ENCODE measurements around the gene UCP1.

UCP1 gene

DNA sequence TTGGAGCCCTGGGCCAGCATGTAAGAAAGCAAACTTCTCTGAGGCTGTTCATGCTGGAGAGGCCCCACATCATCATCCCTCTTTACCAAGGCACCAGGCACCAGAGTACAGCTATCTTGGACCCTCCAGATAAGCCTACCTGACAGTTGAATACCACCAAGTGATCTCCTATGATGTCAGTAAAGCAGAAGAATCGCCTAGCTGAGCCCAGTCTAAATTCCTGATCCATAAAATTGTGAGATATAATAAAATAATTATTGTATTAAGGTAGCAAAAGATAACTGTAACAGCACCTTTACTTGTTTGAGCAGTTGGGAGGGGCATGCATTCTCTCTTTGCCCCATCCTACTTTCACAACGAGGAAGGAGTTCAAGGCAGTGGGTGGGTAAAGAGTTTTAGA, 2.9 kb upstream of the UCP1 start:
- Histone ChIP-seq H3K4me2 (ENCODE audit: low read length, poor library complexity, severe bottlenecking) (no peak overlapping the region), H2AFZ (ENCODE audit: low read depth, low read length) (no peak overlapping the region), H3K4me1 (ENCODE audit: control insufficient read depth, insufficient read depth, low read depth, low read length) (peaks cover 9% of the 10 kb centered on the region), H3K9me3 (ENCODE audit: control insufficient read depth, low read length) (peaks cover 19% of the 10 kb centered on the region), H3K18ac (ENCODE audit: low read depth in 1 of 2, low read length in 2 of 2) (no peak overlapping the region), H4K8ac (ENCODE audit: low read length) (no peak overlapping the region), H3K27me3 (ENCODE audit: control insufficient read depth in 1 of 2, insufficient read depth in 1 of 2, low read length in 2 of 2) (peaks cover 58 to 70% of the 10 kb centered on the region in 2 experiments), H3K4me3 (ENCODE audit: insufficient read depth in 1 of 2, low read depth in 1 of 2, low read length in 2 of 2) (no peak overlapping the region), H3K79me1 (replicated peaks; ENCODE audit: low read length, poor library complexity, severe bottlenecking) (no peaks in the 10 kb centered on the region), H2BK15ac (ENCODE audit: low read depth, poor library complexity, severe bottlenecking) (no peak overlapping the region), H3K4ac (ENCODE audit: low read depth in 1 of 2, low read length in 2 of 2) (no peak overlapping the region), H3K36me3 (ENCODE audit: control insufficient read depth in 1 of 2, insufficient read depth in 2 of 2, low read depth in 1 of 2, low read length in 2 of 2) (no peaks in the 10 kb centered on the region), H4K91ac (ENCODE audit: low read length) (no peak overlapping the region), H3K23ac (ENCODE audit: low read length in 2 of 2) (no peak overlapping the region), H2BK120ac (ENCODE audit: low read depth, low read length) (no peak overlapping the region), H3K14ac (ENCODE audit: low read length in 2 of 2) (no peak overlapping the region), H3K9ac (ENCODE audit: low read length) (no peak overlapping the region), H3K27ac (ENCODE audit: low read length, poor library complexity, severe bottlenecking) (no peak overlapping the region), H2BK12ac (ENCODE audit: low read length in 2 of 2) (no peak overlapping the region), H2AK5ac (ENCODE audit: low read length, severe bottlenecking) (no peak overlapping the region), H2BK5ac (ENCODE audit: low read depth, low read length, poor library complexity, severe bottlenecking) (no peak overlapping the region)
- no peak for DNase-seq
- no CpG with 5 or more reads among the region's 2 CpGs for WGBS

DNA sequence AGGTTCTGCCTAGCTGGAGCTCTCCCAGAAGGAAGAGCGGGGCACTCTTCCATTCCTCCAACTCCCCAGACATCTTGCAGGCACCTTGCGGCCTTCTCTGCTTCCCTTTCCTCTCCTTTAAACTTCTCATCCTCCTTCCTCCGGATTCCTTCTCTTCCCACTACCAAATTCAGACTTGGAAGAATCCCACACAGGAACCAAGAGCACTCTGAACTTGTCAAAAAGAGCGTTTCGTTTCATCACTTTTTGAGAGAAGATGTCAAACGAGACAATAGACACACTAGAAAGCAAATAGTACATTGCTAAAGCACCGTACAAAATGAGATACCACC, 512 bp upstream of the UCP1 start:
- H2BK12ac ChIP-seq (ENCODE audit: low read length in 2 of 2) = no peak overlapping the region
- H4K91ac ChIP-seq (ENCODE audit: low read length) = no peak overlapping the region
- no peak overlapping the region for H2BK5ac ChIP-seq (ENCODE audit: low read depth, low read length, poor library complexity, severe bottlenecking)
- peaks cover 9% of the 10 kb centered on the region for H3K4me1 ChIP-seq (ENCODE audit: control insufficient read depth, insufficient read depth, low read depth, low read length)
- H3K9ac ChIP-seq (ENCODE audit: low read length) = no peak overlapping the region
- no peak overlapping the region for H2BK15ac ChIP-seq (ENCODE audit: low read depth, poor library complexity, severe bottlenecking)
- H2AK5ac ChIP-seq (ENCODE audit: low read length, severe bottlenecking) = no peak overlapping the region
- no peak overlapping the region for H4K8ac ChIP-seq (ENCODE audit: low read length)
- peak overlapping the region in 1 of 2 experiments; percentile 73 for H3K4me3 ChIP-seq (ENCODE audit: insufficient read depth in 1 of 2, low read depth in 1 of 2, low read length in 2 of 2)
- no peak overlapping the region for H3K23ac ChIP-seq (ENCODE audit: low read length in 2 of 2)
- peaks cover 71 to 73% of the 10 kb centered on the region in 2 experiments for H3K27me3 ChIP-seq (ENCODE audit: control insufficient read depth in 1 of 2, insufficient read depth in 1 of 2, low read length in 2 of 2)
- no peak overlapping the region for H2BK120ac ChIP-seq (ENCODE audit: low read depth, low read length)
- no peak overlapping the region for H3K18ac ChIP-seq (ENCODE audit: low read depth in 1 of 2, low read length in 2 of 2)
- H3K9me3 ChIP-seq (ENCODE audit: control insufficient read depth, low read length) = peaks cover 19% of the 10 kb centered on the region
- peak overlapping the region; percentile 76 for H3K4me2 ChIP-seq (ENCODE audit: low read length, poor library complexity, severe bottlenecking)
- DNase-seq = no peak
- no peak overlapping the region for H2AFZ ChIP-seq (ENCODE audit: low read depth, low read length)
- no peak overlapping the region for H3K27ac ChIP-seq (ENCODE audit: low read length, poor library complexity, severe bottlenecking)
- 46% methylated on average over 6 of the region's 7 CpGs for WGBS
- no peaks in the 10 kb centered on the region for H3K36me3 ChIP-seq (ENCODE audit: control insufficient read depth in 1 of 2, insufficient read depth in 2 of 2, low read depth in 1 of 2, low read length in 2 of 2)
- no peak overlapping the region for H3K14ac ChIP-seq (ENCODE audit: low read length in 2 of 2)
- H3K79me1 ChIP-seq (replicated peaks; ENCODE audit: low read length, poor library complexity, severe bottlenecking) = no peaks in the 10 kb centered on the region
- no peak overlapping the region for H3K4ac ChIP-seq (ENCODE audit: low read depth in 1 of 2, low read length in 2 of 2)

DNA sequence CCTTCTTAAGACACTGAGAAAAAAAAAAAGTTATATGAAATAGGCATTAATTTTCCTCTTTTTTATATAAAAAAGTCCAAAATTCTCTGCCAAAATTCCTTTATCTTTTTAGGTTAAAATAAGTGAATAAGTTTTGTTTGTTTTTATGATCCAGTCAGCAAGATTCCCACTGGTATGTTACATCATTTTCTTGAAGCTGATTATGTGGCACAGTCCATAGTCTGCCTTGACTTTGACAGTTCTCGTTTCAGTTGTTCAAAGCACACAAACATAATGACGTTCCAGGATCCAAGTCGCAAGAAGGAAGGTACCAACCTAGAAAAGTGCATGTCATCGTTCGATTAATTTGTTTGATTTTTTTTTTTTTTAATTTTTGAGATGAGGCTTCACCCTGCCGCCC, 9.1 kb downstream of the UCP1 start:
- WGBS = 92% methylated on average over 6 of the region's 6 CpGs
- no peak overlapping the region for H3K18ac ChIP-seq (ENCODE audit: low read depth in 1 of 2, low read length in 2 of 2)

DNA sequence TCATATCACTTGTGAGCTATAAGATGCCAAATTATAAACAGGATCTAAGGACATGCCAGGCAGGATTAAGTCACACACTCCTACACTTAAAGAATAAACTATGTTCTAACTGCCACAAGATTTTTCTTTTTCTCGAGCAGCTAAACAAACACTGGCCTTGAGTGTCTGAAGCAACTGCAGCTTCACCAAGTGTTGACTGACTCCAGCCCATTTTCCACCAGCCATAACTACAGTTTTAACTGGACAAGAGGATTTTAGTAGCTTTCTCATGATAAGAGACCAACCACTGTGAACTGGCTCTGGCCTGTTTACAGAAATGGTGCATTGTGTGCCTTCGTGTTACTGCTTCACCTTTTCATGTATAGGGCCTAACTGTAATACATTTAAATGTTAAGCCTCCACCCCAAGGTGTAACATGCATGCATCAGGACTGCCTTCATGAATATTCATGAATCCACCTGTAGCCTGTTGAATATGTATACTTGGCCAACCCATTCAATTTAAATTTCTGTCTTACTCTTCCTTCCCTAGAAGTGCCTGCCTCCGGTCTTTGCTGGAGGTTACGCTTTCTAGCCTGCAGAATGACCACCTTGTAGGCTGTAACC, 10.8 kb downstream of the UCP1 start:
- Histone ChIP-seq H3K36me3 (ENCODE audit: control insufficient read depth in 1 of 2, insufficient read depth in 2 of 2, low read depth in 1 of 2, low read length in 2 of 2) (peaks cover 0 to 8% of the 10 kb centered on the region in 2 experiments), H3K14ac (ENCODE audit: low read length in 2 of 2) (no peak overlapping the region), H2AFZ (ENCODE audit: low read depth, low read length) (no peak overlapping the region), H3K4me3 (ENCODE audit: insufficient read depth in 1 of 2, low read depth in 1 of 2, low read length in 2 of 2) (no peak overlapping the region), H2AK5ac (ENCODE audit: low read length, severe bottlenecking) (no peak overlapping the region), H4K91ac (ENCODE audit: low read length) (no peak overlapping the region), H2BK15ac (ENCODE audit: low read depth, poor library complexity, severe bottlenecking) (no peak overlapping the region), H3K9ac (ENCODE audit: low read length) (no peak overlapping the region), H3K4me2 (ENCODE audit: low read length, poor library complexity, severe bottlenecking) (no peak overlapping the region), H3K27ac (ENCODE audit: low read length, poor library complexity, severe bottlenecking) (no peak overlapping the region), H2BK12ac (ENCODE audit: low read length in 2 of 2) (no peak overlapping the region), H3K4ac (ENCODE audit: low read depth in 1 of 2, low read length in 2 of 2) (no peak overlapping the region), H3K79me1 (replicated peaks; ENCODE audit: low read length, poor library complexity, severe bottlenecking) (no peaks in the 10 kb centered on the region), H3K27me3 (ENCODE audit: control insufficient read depth in 1 of 2, insufficient read depth in 1 of 2, low read length in 2 of 2) (no peaks in the 10 kb centered on the region), H2BK120ac (ENCODE audit: low read depth, low read length) (no peak overlapping the region), H3K4me1 (ENCODE audit: control insufficient read depth, insufficient read depth, low read depth, low read length) (no peaks in the 10 kb centered on the region), H3K23ac (ENCODE audit: low read length in 2 of 2) (no peak overlapping the region), H2BK5ac (ENCODE audit: low read depth, low read length, poor library complexity, severe bottlenecking) (no peak overlapping the region), H4K8ac (ENCODE audit: low read length) (no peak overlapping the region), H3K9me3 (ENCODE audit: control insufficient read depth, low read length) (no peaks in the 10 kb centered on the region), H3K18ac (ENCODE audit: low read depth in 1 of 2, low read length in 2 of 2) (no peak overlapping the region)
- WGBS = 91% methylated on average over 4 of the region's 4 CpGs
- DNase-seq = no peak

More for the DNA sequence above, 9.1 kb downstream of the UCP1 start:
- H4K8ac ChIP-seq (ENCODE audit: low read length) = no peak overlapping the region
- H2AK5ac ChIP-seq (ENCODE audit: low read length, severe bottlenecking) = no peak overlapping the region
- H3K27ac ChIP-seq (ENCODE audit: low read length, poor library complexity, severe bottlenecking) = no peak overlapping the region
- no peaks in the 10 kb centered on the region for H3K79me1 ChIP-seq (replicated peaks; ENCODE audit: low read length, poor library complexity, severe bottlenecking)
- no peak overlapping the region for H2AFZ ChIP-seq (ENCODE audit: low read depth, low read length)
- peaks cover 0 to 3% of the 10 kb centered on the region in 2 experiments for H3K27me3 ChIP-seq (ENCODE audit: control insufficient read depth in 1 of 2, insufficient read depth in 1 of 2, low read length in 2 of 2)
- H2BK15ac ChIP-seq (ENCODE audit: low read depth, poor library complexity, severe bottlenecking) = no peak overlapping the region
- H2BK12ac ChIP-seq (ENCODE audit: low read length in 2 of 2) = no peak overlapping the region
- no peak overlapping the region for H3K14ac ChIP-seq (ENCODE audit: low read length in 2 of 2)
- H2BK120ac ChIP-seq (ENCODE audit: low read depth, low read length) = no peak overlapping the region
- H3K4me3 ChIP-seq (ENCODE audit: insufficient read depth in 1 of 2, low read depth in 1 of 2, low read length in 2 of 2) = no peak overlapping the region
- no peaks in the 10 kb centered on the region for H3K36me3 ChIP-seq (ENCODE audit: control insufficient read depth in 1 of 2, insufficient read depth in 2 of 2, low read depth in 1 of 2, low read length in 2 of 2)
- H3K4ac ChIP-seq (ENCODE audit: low read depth in 1 of 2, low read length in 2 of 2) = no peak overlapping the region
- DNase-seq = no peak
- H3K4me2 ChIP-seq (ENCODE audit: low read length, poor library complexity, severe bottlenecking) = no peak overlapping the region
- no peaks in the 10 kb centered on the region for H3K9me3 ChIP-seq (ENCODE audit: control insufficient read depth, low read length)
- H3K9ac ChIP-seq (ENCODE audit: low read length) = no peak overlapping the region
- no peaks in the 10 kb centered on the region for H3K4me1 ChIP-seq (ENCODE audit: control insufficient read depth, insufficient read depth, low read depth, low read length)
- no peak overlapping the region for H4K91ac ChIP-seq (ENCODE audit: low read length)
- H2BK5ac ChIP-seq (ENCODE audit: low read depth, low read length, poor library complexity, severe bottlenecking) = no peak overlapping the region
- no peak overlapping the region for H3K23ac ChIP-seq (ENCODE audit: low read length in 2 of 2)
